ENCODE measurements around the gene PTPRCAP. TPM values are rescaled to one million over a fixed set of nuclear protein-coding genes. Genes with fewer than 3 reads are reported as not detected.

Gene PTPRCAP
- total and polyA plus RNA-seq, 9 of the 15 experiments (the other 6 are each of a cell fraction or from before 2014, with no cell fraction given) = 0.22 to 2.0 (median 1.1) TPM; not detected in 4

DNA sequence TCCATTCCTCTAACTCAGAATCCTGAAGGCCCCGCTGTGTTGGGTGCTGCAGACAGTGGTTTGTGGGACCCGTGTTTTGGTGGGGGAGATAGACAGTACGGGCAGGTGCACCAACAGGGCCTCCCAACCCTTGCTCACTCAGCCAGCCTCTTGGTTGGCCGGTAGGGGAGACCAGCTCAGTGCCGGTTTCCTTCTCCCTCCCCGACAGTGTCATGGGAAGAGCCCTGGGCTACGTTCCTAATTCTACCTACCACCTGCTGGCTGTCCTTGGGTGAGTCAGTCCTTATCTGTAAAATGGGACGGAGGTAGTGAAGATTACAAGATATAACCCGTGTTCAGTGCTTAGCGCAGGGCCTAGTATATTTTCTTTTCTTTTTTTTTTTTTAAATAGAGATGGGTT is 25.7 kb upstream of the PTPRCAP start (continued):
- TF ChIP-seq, protein P1, sequence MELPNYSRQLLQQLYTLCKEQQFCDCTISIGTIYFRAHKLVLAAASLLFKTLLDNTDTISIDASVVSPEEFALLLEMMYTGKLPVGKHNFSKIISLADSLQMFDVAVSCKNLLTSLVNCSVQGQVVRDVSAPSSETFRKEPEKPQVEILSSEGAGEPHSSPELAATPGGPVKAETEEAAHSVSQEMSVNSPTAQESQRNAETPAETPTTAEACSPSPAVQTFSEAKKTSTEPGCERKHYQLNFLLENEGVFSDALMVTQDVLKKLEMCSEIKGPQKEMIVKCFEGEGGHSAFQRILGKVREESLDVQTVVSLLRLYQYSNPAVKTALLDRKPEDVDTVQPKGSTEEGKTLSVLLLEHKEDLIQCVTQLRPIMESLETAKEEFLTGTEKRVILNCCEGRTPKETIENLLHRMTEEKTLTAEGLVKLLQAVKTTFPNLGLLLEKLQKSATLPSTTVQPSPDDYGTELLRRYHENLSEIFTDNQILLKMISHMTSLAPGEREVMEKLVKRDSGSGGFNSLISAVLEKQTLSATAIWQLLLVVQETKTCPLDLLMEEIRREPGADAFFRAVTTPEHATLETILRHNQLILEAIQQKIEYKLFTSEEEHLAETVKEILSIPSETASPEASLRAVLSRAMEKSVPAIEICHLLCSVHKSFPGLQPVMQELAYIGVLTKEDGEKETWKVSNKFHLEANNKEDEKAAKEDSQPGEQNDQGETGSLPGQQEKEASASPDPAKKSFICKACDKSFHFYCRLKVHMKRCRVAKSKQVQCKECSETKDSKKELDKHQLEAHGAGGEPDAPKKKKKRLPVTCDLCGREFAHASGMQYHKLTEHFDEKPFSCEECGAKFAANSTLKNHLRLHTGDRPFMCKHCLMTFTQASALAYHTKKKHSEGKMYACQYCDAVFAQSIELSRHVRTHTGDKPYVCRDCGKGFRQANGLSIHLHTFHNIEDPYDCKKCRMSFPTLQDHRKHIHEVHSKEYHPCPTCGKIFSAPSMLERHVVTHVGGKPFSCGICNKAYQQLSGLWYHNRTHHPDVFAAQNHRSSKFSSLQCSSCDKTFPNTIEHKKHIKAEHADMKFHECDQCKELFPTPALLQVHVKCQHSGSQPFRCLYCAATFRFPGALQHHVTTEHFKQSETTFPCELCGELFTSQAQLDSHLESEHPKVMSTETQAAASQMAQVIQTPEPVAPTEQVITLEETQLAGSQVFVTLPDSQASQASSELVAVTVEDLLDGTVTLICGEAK (IDR thresholded peaks at IDR 0.05) = no peak
- TF ChIP-seq, protein P1 (CRISPR knock-in tag; IDR thresholded peaks at IDR 0.05) = no peak
- TF ChIP-seq CAMTA2 (CRISPR knock-in tag; conservative IDR thresholded peaks at IDR 0.05) (no peak), BRCA1 (IDR thresholded peaks at IDR 0.05) (no peak), BRCA1 (CRISPR knock-in tag; IDR thresholded peaks at IDR 0.05) (no peak), COPS2 (conservative IDR thresholded peaks at IDR 0.05) (no peak), GABPB2 (CRISPR knock-in tag; conservative IDR thresholded peaks at IDR 0.05) (no peak), SNRNP70 (optimal IDR thresholded peaks at IDR 0.05; ENCODE audit: low read depth, low read length) (no peak), CREM (IDR thresholded peaks at IDR 0.05; ENCODE audit: low read depth) (peak; percentile 49)
- TF ChIP-seq, protein P2, sequence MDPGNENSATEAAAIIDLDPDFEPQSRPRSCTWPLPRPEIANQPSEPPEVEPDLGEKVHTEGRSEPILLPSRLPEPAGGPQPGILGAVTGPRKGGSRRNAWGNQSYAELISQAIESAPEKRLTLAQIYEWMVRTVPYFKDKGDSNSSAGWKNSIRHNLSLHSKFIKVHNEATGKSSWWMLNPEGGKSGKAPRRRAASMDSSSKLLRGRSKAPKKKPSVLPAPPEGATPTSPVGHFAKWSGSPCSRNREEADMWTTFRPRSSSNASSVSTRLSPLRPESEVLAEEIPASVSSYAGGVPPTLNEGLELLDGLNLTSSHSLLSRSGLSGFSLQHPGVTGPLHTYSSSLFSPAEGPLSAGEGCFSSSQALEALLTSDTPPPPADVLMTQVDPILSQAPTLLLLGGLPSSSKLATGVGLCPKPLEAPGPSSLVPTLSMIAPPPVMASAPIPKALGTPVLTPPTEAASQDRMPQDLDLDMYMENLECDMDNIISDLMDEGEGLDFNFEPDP (CRISPR knock-in tag; IDR thresholded peaks at IDR 0.05) = no peak
- TF ChIP-seq, protein P3, sequence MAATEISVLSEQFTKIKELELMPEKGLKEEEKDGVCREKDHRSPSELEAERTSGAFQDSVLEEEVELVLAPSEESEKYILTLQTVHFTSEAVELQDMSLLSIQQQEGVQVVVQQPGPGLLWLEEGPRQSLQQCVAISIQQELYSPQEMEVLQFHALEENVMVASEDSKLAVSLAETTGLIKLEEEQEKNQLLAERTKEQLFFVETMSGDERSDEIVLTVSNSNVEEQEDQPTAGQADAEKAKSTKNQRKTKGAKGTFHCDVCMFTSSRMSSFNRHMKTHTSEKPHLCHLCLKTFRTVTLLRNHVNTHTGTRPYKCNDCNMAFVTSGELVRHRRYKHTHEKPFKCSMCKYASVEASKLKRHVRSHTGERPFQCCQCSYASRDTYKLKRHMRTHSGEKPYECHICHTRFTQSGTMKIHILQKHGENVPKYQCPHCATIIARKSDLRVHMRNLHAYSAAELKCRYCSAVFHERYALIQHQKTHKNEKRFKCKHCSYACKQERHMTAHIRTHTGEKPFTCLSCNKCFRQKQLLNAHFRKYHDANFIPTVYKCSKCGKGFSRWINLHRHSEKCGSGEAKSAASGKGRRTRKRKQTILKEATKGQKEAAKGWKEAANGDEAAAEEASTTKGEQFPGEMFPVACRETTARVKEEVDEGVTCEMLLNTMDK (IDR thresholded peaks at IDR 0.05; ENCODE audit: borderline replicate concordance, insufficient read depth, low read depth, low read length, poor library complexity, severe bottlenecking) = peak; percentile 20
- TF ChIP-seq, protein P4, sequence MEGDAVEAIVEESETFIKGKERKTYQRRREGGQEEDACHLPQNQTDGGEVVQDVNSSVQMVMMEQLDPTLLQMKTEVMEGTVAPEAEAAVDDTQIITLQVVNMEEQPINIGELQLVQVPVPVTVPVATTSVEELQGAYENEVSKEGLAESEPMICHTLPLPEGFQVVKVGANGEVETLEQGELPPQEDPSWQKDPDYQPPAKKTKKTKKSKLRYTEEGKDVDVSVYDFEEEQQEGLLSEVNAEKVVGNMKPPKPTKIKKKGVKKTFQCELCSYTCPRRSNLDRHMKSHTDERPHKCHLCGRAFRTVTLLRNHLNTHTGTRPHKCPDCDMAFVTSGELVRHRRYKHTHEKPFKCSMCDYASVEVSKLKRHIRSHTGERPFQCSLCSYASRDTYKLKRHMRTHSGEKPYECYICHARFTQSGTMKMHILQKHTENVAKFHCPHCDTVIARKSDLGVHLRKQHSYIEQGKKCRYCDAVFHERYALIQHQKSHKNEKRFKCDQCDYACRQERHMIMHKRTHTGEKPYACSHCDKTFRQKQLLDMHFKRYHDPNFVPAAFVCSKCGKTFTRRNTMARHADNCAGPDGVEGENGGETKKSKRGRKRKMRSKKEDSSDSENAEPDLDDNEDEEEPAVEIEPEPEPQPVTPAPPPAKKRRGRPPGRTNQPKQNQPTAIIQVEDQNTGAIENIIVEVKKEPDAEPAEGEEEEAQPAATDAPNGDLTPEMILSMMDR (IDR thresholded peaks at IDR 0.05 in 2 of 3, conservative IDR thresholded peaks at IDR 0.05 in 1 of 3; ENCODE audit: insufficient read depth in 2 of 3, low read depth in 1 of 3, low read length in 3 of 3) = peak; percentile 14 to 27 (median 19); a peak in 3 of 6 replicates
